KOPT-K1 (cell line): ENCODE data around the gene PAFAH2.

Experiments used
- H3K27ac ChIP-seq: fragments of 200-600 bp; sonication (generic); 2 replicates; pipeline ENCODE4 v1.5.1; 2016; ENCODE audit warnings: antibody characterized with exemption, mild to moderate bottlenecking, low read depth, low read length; ENCODE audit not compliant: poor library complexity, severe bottlenecking
- H3K36me3 ChIP-seq: fragments of 200-600 bp; sonication (generic); 2 replicates; pipeline ENCODE4 v1.5.1; 2017; ENCODE audit warnings: antibody characterized with exemption, mild to moderate bottlenecking, low read length, moderate library complexity; ENCODE audit not compliant: insufficient read depth
- H3K9me3 ChIP-seq: fragments of 200-600 bp; sonication (generic); 2 replicates; pipeline ENCODE4 v1.5.1; 2017; ENCODE audit warnings: antibody characterized with exemption, low read length, mild to moderate bottlenecking; ENCODE audit not compliant: insufficient read depth, poor library complexity, severe bottlenecking

The PAFAH2 gene

DNA sequence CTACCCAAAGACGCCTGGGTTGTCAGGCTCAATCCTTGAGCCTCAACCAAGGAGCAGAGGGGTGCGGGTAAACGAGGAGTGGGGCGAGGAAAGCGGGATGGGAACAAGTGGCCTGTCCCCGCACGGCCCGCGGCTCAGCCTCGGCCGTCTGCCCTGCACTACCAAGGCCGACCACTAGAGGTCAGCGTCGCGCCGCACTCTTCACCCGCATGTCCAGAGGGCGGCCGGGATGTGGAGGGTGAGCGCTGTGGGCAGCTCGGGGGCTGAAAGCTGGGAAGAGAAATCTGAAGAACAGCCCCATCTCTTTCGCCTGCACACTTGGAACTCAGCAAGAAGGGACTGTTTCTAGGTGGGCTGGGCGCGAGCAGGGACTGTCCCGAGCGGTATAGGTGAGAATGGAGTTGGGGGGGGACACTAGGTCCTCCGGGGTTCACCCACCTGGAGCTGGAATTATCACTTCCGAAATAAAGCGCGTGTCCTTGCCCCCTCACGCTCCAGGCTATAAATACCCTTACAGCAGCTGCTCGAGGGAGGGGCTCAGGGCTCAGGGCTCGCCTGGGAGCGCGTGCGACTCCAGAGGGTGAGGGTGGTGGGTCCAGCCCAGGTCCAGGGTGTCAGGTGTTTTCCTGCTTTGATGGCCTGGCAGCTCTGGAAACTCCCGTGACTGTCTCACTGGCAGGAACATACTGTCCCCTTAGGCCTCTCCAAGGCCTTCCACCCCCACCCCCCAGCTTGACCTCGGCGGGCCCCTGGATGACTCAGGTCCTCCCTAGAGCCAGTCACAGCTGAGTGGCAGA, 38.3 kb upstream of the PAFAH2 start:
- Histone ChIP-seq H3K36me3 (no peaks in the 10 kb centered on the region), H3K9me3 (no peaks in the 10 kb centered on the region), H3K27ac (peak overlapping the region; percentile 27)

GRCh38 chr1:26035203-26035958, 37.5 kb upstream of the PAFAH2 start:
- H3K9me3 ChIP-seq, result no peaks in the 10 kb centered on the region
- no peaks in the 10 kb centered on the region for H3K36me3 ChIP-seq
- H3K27ac ChIP-seq, result peak overlapping the region; percentile 27

DNA sequence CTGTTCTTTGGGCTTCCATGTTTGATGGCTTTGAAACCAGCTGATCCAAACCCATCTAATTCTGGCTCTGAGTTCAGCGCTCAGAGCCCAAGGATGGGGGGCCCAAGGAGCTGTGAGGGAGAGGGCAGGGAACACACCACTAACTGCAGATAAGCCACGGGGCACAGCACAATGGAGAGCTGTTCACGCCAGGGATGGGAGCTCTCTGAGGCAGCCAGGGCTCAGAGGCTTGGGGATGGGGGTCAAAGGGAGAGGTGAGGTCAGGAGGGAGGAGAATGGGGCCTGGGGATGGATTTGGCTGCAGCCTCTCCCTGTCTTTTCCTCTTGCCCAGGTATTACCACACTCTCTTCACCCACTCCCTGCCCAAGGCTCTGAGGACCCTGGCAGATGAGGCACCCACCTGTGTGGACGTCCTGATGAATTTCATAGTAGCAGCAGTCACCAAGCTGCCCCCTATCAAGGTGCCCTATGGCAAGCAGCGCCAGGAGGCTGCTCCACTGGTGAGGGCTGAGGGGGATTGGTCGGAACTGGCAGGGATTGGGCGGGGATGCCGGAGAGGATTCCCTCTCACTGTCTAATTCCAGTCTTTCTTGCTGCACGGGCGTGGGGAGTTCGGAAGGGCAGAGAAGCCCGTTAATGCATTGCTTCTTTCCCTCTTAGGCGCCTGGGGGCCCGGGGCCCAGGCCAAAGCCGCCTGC, 36.8 kb upstream of the PAFAH2 start:
- Histone ChIP-seq H3K27ac (no peak overlapping the region), H3K36me3 (no peaks in the 10 kb centered on the region), H3K9me3 (no peaks in the 10 kb centered on the region)

DNA sequence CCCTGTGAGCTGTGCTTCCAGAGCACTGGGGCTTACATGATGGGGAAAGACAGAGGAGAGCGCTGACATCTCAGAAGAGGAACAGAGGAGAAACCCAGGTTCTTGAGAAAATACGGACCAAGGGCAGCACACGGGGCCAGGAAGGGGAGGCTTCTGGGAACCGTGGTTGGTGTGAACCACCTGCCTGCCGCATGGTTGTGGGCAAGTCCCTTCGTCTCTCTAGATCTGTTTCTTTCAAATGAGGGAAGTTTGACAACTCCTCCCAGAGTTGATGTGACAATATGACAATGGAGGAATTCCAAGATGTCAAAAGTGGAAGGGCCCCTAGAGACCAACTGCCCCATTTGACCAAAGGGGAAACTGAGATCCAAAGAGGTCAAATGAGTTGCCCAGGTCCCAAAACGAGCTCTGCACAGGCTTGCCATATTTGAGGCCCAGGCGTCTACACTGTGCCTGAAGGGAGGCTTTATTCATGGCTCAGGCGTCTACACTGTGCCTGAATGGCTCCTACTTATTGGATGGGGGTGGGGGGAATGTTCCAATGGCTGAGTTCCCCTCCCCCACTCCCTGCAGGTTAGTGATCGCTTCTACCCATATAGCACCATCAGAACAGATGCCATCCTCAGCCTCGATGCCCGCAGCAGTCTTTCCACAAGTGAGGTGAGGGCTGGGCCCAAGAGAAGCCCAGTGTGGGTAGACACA, 34.9 kb upstream of the PAFAH2 start:
- Histone ChIP-seq H3K27ac (no peak overlapping the region), H3K36me3 (no peaks in the 10 kb centered on the region), H3K9me3 (no peaks in the 10 kb centered on the region)

DNA sequence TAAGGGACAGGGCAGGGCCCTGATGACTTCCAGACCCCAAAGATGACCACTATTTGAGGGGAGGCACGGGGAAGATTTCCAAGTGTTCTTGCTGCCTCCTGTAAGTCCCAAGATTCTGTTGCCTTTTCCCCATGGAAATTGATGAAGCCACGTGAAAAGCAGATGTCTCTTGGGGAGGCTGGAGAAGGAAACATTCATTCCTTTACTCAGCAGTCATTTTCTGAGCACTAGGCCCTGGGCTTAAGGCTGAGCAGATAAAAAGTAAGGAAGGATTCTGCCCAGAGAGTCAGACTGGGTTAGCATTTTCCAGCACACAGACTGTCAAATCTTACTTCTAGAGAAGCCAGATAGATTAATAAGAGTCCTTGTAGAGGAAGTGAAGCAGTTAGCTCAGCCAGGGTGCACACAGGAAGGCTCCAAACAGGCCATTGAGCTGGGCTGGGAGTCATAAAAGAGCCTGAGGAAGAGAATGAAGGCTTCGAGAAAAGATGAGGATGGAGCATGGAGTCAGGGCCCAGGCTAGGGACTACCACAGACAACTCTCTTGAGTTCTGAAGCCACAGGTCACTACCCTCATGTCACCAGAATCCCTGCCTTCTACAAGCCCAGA, 33.9 kb upstream of the PAFAH2 start:
- no peaks in the 10 kb centered on the region for H3K36me3 ChIP-seq
- no peak overlapping the region for H3K27ac ChIP-seq
- no peaks in the 10 kb centered on the region for H3K9me3 ChIP-seq

GRCh38 chr1:26031196-26031595, 33.3 kb upstream of the PAFAH2 start:
- no peaks in the 10 kb centered on the region for H3K36me3 ChIP-seq
- no peaks in the 10 kb centered on the region for H3K9me3 ChIP-seq
- no peak overlapping the region for H3K27ac ChIP-seq

DNA sequence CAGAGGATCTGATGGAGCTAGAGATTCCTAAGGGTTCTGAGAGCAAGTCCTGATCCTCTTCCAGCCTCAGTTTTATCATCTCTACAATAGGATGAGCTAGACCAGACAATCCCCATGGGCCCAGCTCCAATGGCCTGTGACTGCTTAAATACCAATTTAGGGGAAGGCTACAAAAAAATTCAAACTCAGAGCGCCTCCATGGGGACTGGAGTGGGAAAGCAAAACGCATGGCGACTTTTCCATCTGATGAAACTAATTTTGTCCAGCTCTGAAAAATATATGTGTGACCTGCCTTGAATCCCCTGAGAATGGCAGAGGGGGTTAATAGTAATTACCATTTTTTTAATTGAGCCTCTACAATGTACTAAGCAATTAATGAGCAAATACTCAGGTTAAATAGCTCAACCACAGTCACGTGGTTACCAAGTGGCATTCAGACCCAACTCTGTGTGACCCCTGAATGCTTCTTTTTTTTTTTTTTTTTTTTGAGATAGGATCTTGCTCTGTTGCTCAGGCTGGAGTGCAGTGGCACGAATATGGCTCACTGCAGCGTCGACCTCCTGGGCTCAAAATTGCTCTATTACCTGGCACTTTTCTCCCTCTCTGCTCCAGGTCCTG, 32.1 kb upstream of the PAFAH2 start:
- H3K9me3 ChIP-seq, result no peaks in the 10 kb centered on the region
- no peak overlapping the region for H3K27ac ChIP-seq
- H3K36me3 ChIP-seq, result no peaks in the 10 kb centered on the region

DNA sequence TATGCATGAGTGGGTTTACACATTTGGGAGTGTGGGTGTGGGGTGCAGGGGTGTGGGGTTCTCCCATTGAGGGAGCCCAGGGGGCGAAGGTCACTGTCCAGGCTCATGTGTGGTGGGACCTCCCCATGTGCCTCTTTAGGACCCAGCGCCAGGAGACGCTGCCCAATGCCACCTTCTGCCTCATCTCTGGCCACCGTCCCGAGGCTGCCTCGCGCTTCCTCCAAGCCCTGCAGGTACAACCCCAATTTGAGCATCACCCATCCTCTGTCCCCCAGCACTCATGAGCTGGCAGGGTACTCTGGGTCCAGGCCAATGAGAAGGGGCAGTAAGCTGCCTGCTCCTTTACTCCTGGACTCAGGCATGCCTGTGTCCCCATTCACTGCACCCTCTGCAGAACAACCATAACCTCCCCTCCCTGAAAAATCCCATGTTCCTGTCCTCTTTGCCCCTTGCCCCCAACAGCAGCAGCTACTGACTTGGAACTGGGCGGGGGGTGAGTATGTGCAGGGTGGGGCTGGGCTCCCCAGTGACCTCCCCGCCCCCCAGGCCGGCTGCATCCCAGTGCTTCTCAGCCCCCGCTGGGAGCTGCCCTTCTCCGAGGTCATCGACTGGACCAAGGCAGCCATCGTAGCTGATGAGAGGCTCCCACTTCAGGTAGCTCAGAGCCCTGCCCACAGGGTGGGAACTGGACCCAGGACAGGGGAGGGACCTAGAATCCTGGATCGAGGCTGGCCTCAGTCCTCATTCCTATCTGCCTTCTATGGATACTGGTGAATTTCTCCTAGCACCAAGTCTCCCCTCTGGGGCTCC, 31.4 kb upstream of the PAFAH2 start:
- Histone ChIP-seq H3K27ac (no peak overlapping the region), H3K9me3 (no peaks in the 10 kb centered on the region), H3K36me3 (no peaks in the 10 kb centered on the region)

DNA sequence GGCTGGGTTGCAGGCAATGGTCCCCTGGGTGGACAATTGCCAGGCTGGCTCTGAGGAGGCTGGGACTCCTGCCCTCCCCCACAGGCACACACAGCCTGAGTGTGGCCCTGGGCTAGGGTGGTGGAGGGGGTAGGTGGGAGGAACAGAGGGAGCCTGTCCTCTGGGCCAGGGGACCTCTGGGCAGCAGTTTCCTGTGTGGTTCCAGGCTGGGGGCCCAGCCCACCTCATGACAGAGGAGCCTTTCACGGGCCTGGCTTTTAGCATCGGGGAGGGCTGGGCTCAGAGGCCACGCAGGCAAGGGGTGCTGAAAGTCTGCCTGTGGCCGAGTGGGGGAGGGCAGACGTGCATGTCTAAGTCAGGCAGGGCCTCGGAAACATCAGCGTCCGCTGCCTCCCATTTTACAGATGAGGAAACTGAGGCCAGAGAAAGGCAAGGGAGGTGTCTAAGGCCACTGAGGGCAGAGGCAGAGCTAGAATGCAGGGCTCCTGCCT, 30.7 kb upstream of the PAFAH2 start:
- Histone ChIP-seq H3K36me3 (no peaks in the 10 kb centered on the region), H3K27ac (no peak overlapping the region)

DNA sequence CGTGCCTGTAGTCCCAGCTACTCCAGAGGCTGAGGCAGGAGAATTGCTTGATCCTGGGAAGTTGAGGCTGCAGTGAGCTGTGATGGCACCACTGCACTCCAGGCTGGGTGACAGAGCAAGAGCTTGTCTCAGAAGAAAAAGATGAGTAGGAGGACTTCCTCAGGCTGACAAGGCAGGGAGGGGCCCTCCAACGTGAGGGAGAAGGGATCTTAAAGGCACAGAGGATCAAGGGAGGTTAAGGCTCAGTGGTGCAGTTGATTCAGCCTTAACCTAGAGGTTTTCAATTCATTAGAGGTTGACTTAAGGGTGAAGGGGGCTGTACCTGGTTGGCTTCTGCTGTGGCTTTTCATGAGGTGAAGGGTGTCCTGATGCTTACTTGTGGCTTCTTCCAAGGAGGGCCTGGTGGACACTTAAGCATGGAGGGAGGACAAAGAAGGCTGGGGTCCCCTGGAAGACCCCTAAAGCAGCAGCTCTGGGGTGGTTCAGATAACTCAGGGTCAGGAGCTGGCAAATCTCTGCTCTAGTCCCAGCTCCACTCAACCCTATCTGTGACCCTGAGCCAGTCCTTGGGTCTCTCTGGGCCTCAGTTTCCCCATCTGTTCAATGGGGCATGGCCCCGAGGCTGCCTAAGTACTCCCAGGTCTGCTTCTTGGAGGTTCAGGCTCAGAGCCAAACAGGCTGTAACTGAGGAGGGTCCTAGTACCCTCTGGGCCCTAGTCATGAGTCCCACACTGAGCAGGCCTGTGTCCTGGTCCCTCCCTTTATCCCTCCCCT, 30.0 kb upstream of the PAFAH2 start:
- Histone ChIP-seq H3K9me3 (no peaks in the 10 kb centered on the region), H3K27ac (no peak overlapping the region), H3K36me3 (no peaks in the 10 kb centered on the region)

More for the DNA sequence above, 30.7 kb upstream of the PAFAH2 start:
- no peaks in the 10 kb centered on the region for H3K9me3 ChIP-seq

GRCh38 chr1:26025517-26025916, 27.7 kb upstream of the PAFAH2 start:
- no peak overlapping the region for H3K27ac ChIP-seq
- H3K9me3 ChIP-seq, result no peaks in the 10 kb centered on the region
- no peaks in the 10 kb centered on the region for H3K36me3 ChIP-seq

DNA sequence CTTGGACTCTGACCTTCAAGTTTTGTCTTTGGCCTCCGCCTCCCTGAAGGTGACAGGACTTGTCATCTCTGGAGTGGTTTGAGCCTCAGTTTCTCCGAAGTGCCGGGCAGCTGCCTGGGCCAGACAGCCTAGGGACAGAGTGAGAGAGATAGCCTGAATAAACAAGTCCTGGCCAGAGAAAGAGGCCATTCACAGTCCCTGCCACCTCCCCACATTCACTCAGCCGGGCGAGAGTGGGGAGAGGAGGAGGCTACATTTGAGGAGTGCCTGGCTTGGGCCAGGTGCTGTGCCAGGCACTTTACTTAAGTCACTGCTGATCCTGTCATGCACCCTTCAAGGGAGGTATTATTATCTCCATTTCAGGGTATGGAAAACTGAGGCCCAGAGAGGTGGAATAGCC, 27.2 kb upstream of the PAFAH2 start:
- H3K27ac ChIP-seq, result no peak overlapping the region
- H3K9me3 ChIP-seq, result no peaks in the 10 kb centered on the region
- no peaks in the 10 kb centered on the region for H3K36me3 ChIP-seq

- H3K9me3 ChIP-seq, result no peaks in the 10 kb centered on the region
- no peaks in the 10 kb centered on the region for H3K36me3 ChIP-seq
- H3K27ac ChIP-seq, result no peak overlapping the region
These were observed 26.0 kb upstream of the PAFAH2 start for GRCh38 chr1:26023826-26024225.
